NCI-H2107 (cell line): ENCODE data around the gene TIMM8B.
A peak's percentile ranks its signal among the peaks of the same experiment; 100 is the strongest.
"Not testable (repeated sequence)": the region's sequence is repeated elsewhere in the genome, so short reads cannot be mapped to it uniquely, and the experiment has no call there.

Source experiments
- DNase-seq: peaks from one replicate; lab custom pipeline; 2025; lab: John Stamatoyannopoulos, UW

Gene TIMM8B

GRCh38 chr11:112086422-112087191 lies at the start of gene TIMM8B, which contains the start of gene SDHD:
Gene TIMM8B (minus strand): TSS chr11:112086756. CDS start chr11:112086723, 33 bp downstream.
Gene SDHD (plus strand): TSS chr11:112086873. CDS start chr11:112086908, 35 bp downstream.
- peak; percentile 96 for DNase-seq

DNA sequence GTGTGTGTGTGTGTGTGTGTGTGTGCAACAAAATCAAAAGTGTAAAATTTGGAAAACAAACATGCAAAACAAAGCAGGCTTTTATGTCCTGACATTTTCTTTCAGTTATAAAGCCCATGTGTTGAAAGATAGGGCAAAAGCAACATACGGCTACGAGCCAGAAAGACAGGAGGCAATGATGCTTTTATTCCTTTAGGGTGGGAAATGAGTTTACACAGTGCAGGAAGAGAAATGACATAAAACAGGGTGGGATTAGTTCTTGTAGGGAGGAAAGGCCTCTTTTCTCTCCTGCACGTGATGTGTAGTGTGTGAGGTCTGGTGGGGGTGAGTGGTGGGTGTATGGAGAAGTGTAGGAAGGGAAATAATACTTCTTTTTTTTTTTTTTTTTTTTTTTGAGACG lies 47.9 kb upstream of the TIMM8B start:
- DNase-seq: no peak

- DNase-seq: no peak
Observed at GRCh38 chr11:112132737-112133136, 46.2 kb upstream of the TIMM8B start.

DNA sequence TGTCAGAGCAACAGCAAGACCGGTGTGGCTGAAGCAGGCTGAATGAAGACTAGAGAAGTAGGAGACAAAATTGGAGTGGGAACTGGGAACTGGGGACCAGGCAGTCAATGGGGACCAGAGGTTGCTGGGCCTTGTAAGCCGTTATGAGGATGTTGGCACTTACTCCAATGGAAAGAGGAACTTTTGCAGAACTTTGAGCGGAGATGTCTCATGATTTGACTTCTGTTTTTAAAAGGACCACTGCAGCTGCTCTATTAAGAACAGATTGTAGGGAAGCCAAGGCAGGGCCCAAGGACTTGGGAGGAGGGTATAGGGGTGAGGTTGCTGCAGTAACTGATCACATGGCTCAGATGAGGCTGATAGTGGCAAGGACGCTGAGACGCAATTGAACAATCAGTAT lies 43.1 kb upstream of the TIMM8B start:
- DNase-seq: no peak

DNA sequence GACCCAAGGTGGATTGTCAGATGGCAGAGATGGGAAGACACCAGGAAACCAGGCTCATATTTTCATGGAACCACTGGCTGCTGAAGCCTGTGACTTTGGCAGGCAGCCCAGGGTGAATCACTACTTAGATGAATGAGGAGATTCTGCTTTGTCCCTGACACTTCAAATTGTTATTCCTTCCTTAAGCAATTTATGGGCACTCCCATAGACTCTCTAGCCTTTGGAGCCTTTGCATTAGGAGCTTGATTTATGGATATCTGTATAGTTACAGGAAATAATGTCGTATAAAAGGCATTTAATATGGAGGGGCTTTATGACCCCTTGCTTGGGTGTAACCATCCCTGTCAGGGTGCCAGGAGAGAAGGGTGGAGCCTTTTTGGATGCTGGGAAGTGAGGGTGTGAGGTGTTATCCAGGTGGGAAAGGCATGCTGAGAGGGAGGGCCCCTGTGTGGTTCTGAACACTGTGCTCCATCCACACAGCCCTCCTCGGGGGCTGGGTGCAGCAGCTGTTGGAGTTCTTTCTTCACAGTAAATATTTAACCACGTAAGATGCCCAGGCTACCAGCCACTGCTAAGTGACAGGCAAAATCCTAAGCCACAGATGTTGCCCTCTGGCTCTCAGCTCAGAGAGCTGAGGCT lies 42.0 kb upstream of the TIMM8B start:
- no peak for DNase-seq

DNA sequence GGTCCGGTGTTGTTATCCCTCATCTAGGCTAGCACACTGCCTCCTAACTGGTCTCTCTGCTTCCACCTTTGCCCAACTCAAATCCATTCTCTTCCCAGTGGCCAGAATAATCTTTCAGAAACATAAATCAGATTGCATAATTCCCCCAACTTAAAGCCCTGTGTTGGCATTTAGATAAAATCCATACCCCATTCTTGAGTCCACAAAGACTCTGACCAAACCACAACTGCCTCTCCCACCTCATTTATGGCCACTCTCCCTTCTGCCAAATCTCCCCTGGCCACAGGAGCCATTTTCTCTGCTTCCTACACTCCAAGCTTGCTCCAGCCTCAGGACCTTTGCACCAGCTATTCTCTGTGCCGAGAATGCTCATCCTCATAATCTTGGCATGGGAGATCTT lies 40.5 kb upstream of the TIMM8B start:
- DNase-seq: no peak

DNA sequence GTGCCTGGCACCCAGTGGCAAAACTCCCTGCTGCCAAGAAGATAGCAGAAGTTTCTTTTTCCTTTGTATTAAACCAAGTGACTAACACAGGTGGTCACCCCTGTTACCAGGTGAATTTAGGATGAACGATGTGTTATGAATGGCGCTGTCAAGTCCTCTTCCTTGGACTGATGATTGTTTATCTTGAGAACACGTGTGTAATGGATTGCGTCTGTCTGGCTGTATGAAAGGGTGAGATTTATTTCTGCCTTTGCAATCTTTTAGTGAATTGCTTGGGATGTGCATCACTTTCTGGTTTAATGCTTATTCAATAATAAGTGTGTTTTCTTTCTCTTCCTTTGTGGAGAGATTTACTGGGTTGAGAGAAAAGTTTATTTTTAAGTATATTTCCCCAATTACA lies 36.6 kb upstream of the TIMM8B start:
- DNase-seq: no peak

DNA sequence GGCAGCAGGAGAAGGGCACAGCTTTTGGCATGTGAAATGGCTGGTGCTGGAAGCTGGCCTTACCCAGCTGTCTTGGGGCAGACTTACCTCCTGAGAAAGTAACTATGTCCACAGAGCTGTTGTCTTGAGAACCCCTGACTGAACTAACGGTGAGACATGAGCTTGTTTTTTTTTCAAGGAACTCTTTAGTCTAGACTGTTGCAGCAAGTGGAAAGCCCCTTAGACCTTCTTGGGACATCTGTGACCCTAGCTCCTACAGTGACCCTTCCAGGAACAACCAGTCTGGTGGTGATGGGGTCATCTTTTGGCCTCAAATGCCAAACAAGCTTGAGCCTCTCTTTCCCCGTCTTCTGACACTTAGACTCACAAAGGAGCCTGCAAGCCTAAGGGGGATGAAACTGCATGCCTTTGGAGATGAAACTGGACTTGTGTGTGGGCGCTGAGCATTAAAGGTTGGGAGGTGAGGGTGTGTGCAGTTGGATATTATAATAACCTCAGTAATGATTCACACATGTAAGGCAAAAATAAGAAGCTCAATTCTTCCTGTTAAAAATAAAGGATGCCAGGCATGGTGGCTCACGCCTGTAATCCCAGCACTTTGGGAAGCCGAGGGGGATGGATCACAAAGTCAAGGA lies 35.5 kb upstream of the TIMM8B start:
- DNase-seq: no peak

GRCh38 chr11:112118176-112118575 lies 31.6 kb upstream of the TIMM8B start:
- no peak for DNase-seq

DNA sequence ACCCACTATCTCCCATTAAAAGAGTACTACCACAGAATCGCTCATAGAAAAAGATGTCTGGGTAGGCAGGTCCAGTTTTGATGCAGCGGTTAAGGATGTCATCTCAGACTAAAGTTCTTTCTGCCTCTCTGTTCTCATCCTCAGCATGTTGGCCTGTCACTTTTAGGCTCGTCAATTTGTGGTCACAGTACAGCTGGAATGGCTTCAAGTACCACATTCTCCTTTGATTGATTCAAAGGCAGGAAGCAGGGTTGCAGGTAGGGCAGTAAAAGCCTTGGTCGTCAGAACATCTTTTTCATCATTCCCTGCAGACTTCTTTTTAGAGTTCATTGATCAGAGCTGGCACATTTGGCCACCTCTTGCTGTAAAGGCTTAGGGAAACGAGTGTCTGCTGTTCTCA lies 28.8 kb upstream of the TIMM8B start:
- no peak for DNase-seq

GRCh38 chr11:112114460-112114859 lies 27.9 kb upstream of the TIMM8B start:
- DNase-seq: no peak

- DNase-seq: no peak
Observed at GRCh38 chr11:112113539-112114457, 27.2 kb upstream of the TIMM8B start.

DNA sequence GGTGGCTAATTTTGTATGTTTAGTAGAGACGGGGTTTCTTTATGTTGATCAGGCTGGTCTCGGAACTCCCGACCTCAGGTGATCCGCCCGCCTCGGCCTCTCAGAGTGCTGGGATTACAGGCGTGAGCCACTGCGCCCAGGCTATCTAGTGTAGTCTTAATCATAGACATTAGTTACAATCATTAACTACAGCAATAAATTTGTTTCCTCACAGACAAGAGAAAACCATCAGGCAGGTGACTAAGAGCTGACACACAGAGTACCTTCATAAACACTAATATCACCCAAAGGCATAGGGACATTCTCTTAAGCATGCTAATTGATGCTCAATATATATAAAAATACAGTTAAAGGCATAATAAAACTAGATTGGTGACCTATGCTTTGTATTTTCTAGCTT lies 19.5 kb upstream of the TIMM8B start:
- no peak for DNase-seq

- no peak for DNase-seq
Observed at GRCh38 chr11:112103446-112103845, 16.9 kb upstream of the TIMM8B start.

GRCh38 chr11:112100462-112100861 lies 13.9 kb upstream of the TIMM8B start:
- no peak for DNase-seq

- no peak for DNase-seq
Observed at GRCh38 chr11:112097734-112098528, 11.4 kb upstream of the TIMM8B start.

- no peak for DNase-seq
Observed at GRCh38 chr11:112096194-112096593, 9.6 kb upstream of the TIMM8B start.

- not testable (repeated sequence) for DNase-seq
Observed at GRCh38 chr11:112095302-112095701, 8.7 kb upstream of the TIMM8B start.

DNA sequence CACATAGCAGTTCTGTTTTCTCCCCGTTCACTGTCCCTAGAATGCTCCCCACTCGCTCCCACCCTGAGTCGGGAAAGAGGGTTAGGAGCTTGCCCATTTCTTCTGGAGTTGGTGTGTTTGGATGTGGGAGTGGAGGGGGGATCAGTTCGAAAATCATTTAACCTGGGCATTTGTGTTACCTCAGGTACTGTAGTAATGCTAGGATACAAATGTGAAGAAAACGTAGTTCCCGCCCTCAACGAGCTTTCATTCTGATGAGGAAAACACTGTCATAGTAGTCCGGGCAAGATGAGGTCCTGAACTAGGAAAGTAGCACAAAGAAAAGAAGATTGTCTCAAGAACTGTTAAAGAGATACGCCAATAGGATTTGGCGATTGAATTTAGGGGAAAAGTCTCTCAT lies 656 bp upstream of the TIMM8B start:
- no peak for DNase-seq

DNA sequence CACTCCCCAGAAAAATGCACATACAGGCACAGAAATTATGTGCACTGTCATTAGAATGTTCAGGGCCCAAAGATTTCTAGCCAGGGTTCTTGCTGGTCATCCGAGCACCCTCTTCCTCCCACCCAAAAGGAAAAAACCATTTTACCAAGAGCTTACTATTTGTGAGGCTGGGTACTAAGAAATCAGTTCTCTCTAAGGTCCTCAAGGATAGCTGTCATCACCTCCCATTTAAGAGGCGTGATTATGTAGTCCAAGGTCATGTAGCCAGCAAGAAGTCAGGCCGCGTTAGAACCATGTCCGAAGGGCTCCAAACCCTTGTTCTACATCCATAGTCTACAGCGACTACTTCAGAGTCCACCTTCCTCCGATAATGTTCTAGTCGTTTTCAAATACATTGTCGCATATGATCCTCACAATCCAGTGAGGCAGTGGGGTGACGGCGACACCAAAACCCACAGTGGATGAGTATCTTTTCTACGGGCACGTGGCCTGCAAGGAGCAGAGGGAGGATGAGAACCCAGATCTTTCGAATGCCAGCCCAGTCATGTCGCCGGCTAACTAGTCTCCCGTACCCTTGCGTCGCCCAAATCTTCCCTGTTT lies 634 bp downstream of the TIMM8B start:
- no peak for DNase-seq

DNA sequence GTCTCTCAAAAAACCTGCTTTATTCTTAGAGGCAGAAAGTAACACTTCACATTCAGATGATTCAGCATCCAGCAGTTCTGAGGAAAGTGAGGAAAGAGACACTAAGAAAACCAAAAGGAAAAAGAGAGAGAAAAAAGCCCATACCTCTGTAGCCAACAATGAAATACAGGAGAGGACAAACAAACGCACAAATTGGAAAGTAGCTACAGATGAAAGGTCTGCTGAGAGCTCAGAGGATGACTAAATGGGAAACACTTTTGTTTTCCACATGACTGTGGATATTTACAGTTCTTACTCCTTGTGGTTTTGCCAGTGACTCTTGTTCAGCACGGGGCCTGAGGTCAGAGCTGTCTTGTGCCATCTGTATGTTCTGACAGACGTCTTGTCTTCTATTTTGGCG lies 3.8 kb downstream of the TIMM8B start:
- no peak for DNase-seq
